ENCODE data around the gene SSBP2. TPM values are rescaled to one million over a fixed set of nuclear protein-coding genes. Genes with fewer than 3 reads are reported as not detected.

Gene SSBP2
- polyA plus RNA-seq, 3 donors from 2014 or later = 28.4 to 90.8 (median 34.2) TPM

GRCh38 chr5:81778642-81779041 is 27.7 kb upstream of the SSBP2 start:
- peak in 1 of 3 donors; percentile 3 for DNase-seq
- H3K4me1 Mint-ChIP-seq = peaks cover 19 to 20% of the 10 kb centered on the region in 2 donors
- H3K36me3 Mint-ChIP-seq = no peaks in the 10 kb centered on the region
- peaks cover 0 to 3% (median 0%) of the 10 kb centered on the region in 3 donors for H3K27me3 Mint-ChIP-seq (ENCODE audit: low read depth in 3 of 3)
- H3K9me3 Mint-ChIP-seq = no peaks in the 10 kb centered on the region
- H3K27ac Mint-ChIP-seq = peak overlapping the region; percentile 64 to 95 (median 93)
- peak overlapping the region; percentile 82 to 88 (median 84) for H3K4me3 Mint-ChIP-seq

GRCh38 chr5:81776258-81776657 is 25.4 kb upstream of the SSBP2 start:
- H3K4me3 Mint-ChIP-seq = no peak overlapping the region
- no peaks in the 10 kb centered on the region for H3K36me3 Mint-ChIP-seq
- H3K27ac Mint-ChIP-seq = no peak overlapping the region
- DNase-seq = no peak
- peaks cover 0 to 5% (median 2%) of the 10 kb centered on the region in 3 donors for H3K27me3 Mint-ChIP-seq (ENCODE audit: low read depth in 3 of 3)
- H3K9me3 Mint-ChIP-seq = no peaks in the 10 kb centered on the region
- H3K4me1 Mint-ChIP-seq = peaks cover 19 to 20% of the 10 kb centered on the region in 2 donors

- DNase-seq = no peak
- Mint-ChIP-seq H3K27me3 (ENCODE audit: low read depth in 3 of 3) (peaks cover 0 to 5% (median 2%) of the 10 kb centered on the region in 3 donors), H3K27ac (no peak overlapping the region), H3K4me3 (no peak overlapping the region), H3K4me1 (peaks cover 12 to 13% of the 10 kb centered on the region in 2 donors), H3K36me3 (no peaks in the 10 kb centered on the region), H3K9me3 (peaks cover 0 to 4% (median 0%) of the 10 kb centered on the region in 6 donors)
Observed at GRCh38 chr5:81774374-81774773, 23.5 kb upstream of the SSBP2 start.

- peaks cover 0 to 4% (median 0%) of the 10 kb centered on the region in 6 donors for H3K9me3 Mint-ChIP-seq
- no peak overlapping the region for H3K4me3 Mint-ChIP-seq
- no peak overlapping the region for H3K27ac Mint-ChIP-seq
- DNase-seq = no peak
- H3K27me3 Mint-ChIP-seq (ENCODE audit: low read depth in 3 of 3) = peaks cover 1 to 7% (median 2%) of the 10 kb centered on the region in 3 donors
- peaks cover 4 to 5% of the 10 kb centered on the region in 2 donors for H3K4me1 Mint-ChIP-seq
- no peaks in the 10 kb centered on the region for H3K36me3 Mint-ChIP-seq
Observed at GRCh38 chr5:81773574-81773973, 22.7 kb upstream of the SSBP2 start.

- H3K27ac Mint-ChIP-seq = no peak overlapping the region
- no peaks in the 10 kb centered on the region for H3K36me3 Mint-ChIP-seq
- H3K4me3 Mint-ChIP-seq = no peak overlapping the region
- peaks cover 0 to 4% (median 0%) of the 10 kb centered on the region in 6 donors for H3K9me3 Mint-ChIP-seq
- no peak for DNase-seq
- H3K27me3 Mint-ChIP-seq (ENCODE audit: low read depth in 3 of 3) = peaks cover 1 to 7% (median 2%) of the 10 kb centered on the region in 3 donors
- H3K4me1 Mint-ChIP-seq = peaks cover under 1% of the 10 kb centered on the region in 2 donors
Observed at GRCh38 chr5:81773161-81773560, 22.3 kb upstream of the SSBP2 start.

GRCh38 chr5:81772488-81772887 is 21.6 kb upstream of the SSBP2 start:
- no peaks in the 10 kb centered on the region for H3K36me3 Mint-ChIP-seq
- no peaks in the 10 kb centered on the region for H3K4me1 Mint-ChIP-seq
- DNase-seq = no peak
- no peak overlapping the region for H3K27ac Mint-ChIP-seq
- peaks cover 0 to 4% (median 0%) of the 10 kb centered on the region in 6 donors for H3K9me3 Mint-ChIP-seq
- peaks cover 1 to 7% (median 2%) of the 10 kb centered on the region in 3 donors for H3K27me3 Mint-ChIP-seq (ENCODE audit: low read depth in 3 of 3)
- H3K4me3 Mint-ChIP-seq = no peak overlapping the region

GRCh38 chr5:81768935-81769452 is 18.1 kb upstream of the SSBP2 start:
- DNase-seq = no peak
- no peaks in the 10 kb centered on the region for H3K4me1 Mint-ChIP-seq
- H3K9me3 Mint-ChIP-seq = peaks cover 0 to 4% (median 0%) of the 10 kb centered on the region in 6 donors
- no peak overlapping the region for H3K4me3 Mint-ChIP-seq
- H3K36me3 Mint-ChIP-seq = no peaks in the 10 kb centered on the region
- H3K27ac Mint-ChIP-seq = no peak overlapping the region
- H3K27me3 Mint-ChIP-seq (ENCODE audit: low read depth in 3 of 3) = peaks cover 1 to 5% (median 2%) of the 10 kb centered on the region in 3 donors

GRCh38 chr5:81767938-81768337 is 17.0 kb upstream of the SSBP2 start:
- no peak overlapping the region for H3K27ac Mint-ChIP-seq
- DNase-seq = no peak
- peaks cover 1 to 5% (median 1%) of the 10 kb centered on the region in 3 donors for H3K27me3 Mint-ChIP-seq (ENCODE audit: low read depth in 3 of 3)
- H3K4me1 Mint-ChIP-seq = no peaks in the 10 kb centered on the region
- H3K9me3 Mint-ChIP-seq = peaks cover 0 to 4% (median 0%) of the 10 kb centered on the region in 6 donors
- no peaks in the 10 kb centered on the region for H3K36me3 Mint-ChIP-seq
- H3K4me3 Mint-ChIP-seq = no peak overlapping the region

- Mint-ChIP-seq H3K36me3 (no peaks in the 10 kb centered on the region), H3K27ac (no peak overlapping the region), H3K9me3 (peaks cover 0 to 4% (median 0%) of the 10 kb centered on the region in 6 donors), H3K4me3 (no peak overlapping the region), H3K27me3 (ENCODE audit: low read depth in 3 of 3) (peaks cover 1 to 5% (median 1%) of the 10 kb centered on the region in 3 donors), H3K4me1 (no peaks in the 10 kb centered on the region)
- DNase-seq = no peak
Observed at GRCh38 chr5:81767097-81767496, 16.2 kb upstream of the SSBP2 start.

GRCh38 chr5:81766611-81767010 is 15.7 kb upstream of the SSBP2 start:
- H3K4me3 Mint-ChIP-seq = no peak overlapping the region
- no peaks in the 10 kb centered on the region for H3K36me3 Mint-ChIP-seq
- peaks cover 1 to 3% (median 2%) of the 10 kb centered on the region in 3 donors for H3K27me3 Mint-ChIP-seq (ENCODE audit: low read depth in 3 of 3)
- H3K27ac Mint-ChIP-seq = no peak overlapping the region
- no peak for DNase-seq
- peaks cover 0 to 4% (median 0%) of the 10 kb centered on the region in 6 donors for H3K9me3 Mint-ChIP-seq
- no peaks in the 10 kb centered on the region for H3K4me1 Mint-ChIP-seq

- no peak for DNase-seq
- Mint-ChIP-seq H3K27ac (no peak overlapping the region), H3K36me3 (no peaks in the 10 kb centered on the region), H3K27me3 (ENCODE audit: low read depth in 3 of 3) (peaks cover 3 to 7% (median 4%) of the 10 kb centered on the region in 3 donors), H3K4me3 (no peak overlapping the region), H3K4me1 (no peaks in the 10 kb centered on the region), H3K9me3 (no peaks in the 10 kb centered on the region)
Observed at GRCh38 chr5:81763294-81763928, 12.5 kb upstream of the SSBP2 start.

- DNase-seq = no peak
- Mint-ChIP-seq H3K4me1 (no peaks in the 10 kb centered on the region), H3K4me3 (no peak overlapping the region), H3K27ac (no peak overlapping the region), H3K36me3 (no peaks in the 10 kb centered on the region), H3K27me3 (ENCODE audit: low read depth in 3 of 3) (peaks cover 3 to 7% (median 4%) of the 10 kb centered on the region in 3 donors), H3K9me3 (no peaks in the 10 kb centered on the region)
Observed at GRCh38 chr5:81762853-81763252, 12.0 kb upstream of the SSBP2 start.

GRCh38 chr5:81762401-81762800 is 11.5 kb upstream of the SSBP2 start:
- peaks cover 3 to 7% (median 4%) of the 10 kb centered on the region in 3 donors for H3K27me3 Mint-ChIP-seq (ENCODE audit: low read depth in 3 of 3)
- DNase-seq = no peak
- H3K9me3 Mint-ChIP-seq = no peaks in the 10 kb centered on the region
- no peaks in the 10 kb centered on the region for H3K4me1 Mint-ChIP-seq
- no peak overlapping the region for H3K27ac Mint-ChIP-seq
- no peaks in the 10 kb centered on the region for H3K36me3 Mint-ChIP-seq
- H3K4me3 Mint-ChIP-seq = no peak overlapping the region

- Mint-ChIP-seq H3K36me3 (no peaks in the 10 kb centered on the region), H3K27me3 (ENCODE audit: low read depth in 3 of 3) (peaks cover 3 to 10% (median 4%) of the 10 kb centered on the region in 3 donors), H3K4me3 (no peak overlapping the region), H3K4me1 (no peaks in the 10 kb centered on the region), H3K9me3 (no peaks in the 10 kb centered on the region), H3K27ac (no peak overlapping the region)
- DNase-seq = no peak
Observed at GRCh38 chr5:81761970-81762369, 11.1 kb upstream of the SSBP2 start.

Measured in immature natural killer cell (primary cell).